Measurements from ENCODE around the gene POLR1G.

POLR1G gene

GRCh38 chr19:45414468-45414867 lies 8.0 kb downstream of the POLR1G start:
- FAIRE-seq (no peak), DNase-seq (ENCODE audit: insufficient read length, low spot score) (no peak)
- TF ChIP-seq CTCF (IDR thresholded peaks at IDR 0.05; ENCODE audit: insufficient read depth, missing control alignments) = no peak

DNA sequence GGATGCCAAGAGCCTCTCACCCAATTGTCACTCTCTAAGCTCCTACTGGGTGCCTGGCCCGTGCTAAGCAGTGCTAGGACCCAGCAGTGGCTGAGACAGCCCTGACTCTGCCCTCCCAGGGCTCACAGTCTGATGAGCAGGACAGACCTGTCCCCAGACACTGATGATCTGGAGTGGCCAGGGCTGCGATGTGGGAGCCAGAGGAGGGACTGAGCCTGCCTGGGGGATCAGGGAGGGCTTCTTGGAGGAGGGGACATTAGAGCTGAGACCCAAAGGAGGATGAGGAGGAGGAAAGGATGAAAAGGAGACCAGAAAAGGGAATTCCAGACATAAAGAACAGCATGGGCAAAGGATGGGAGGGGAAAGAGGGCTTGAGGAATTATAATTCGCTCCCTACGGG lies 10.7 kb downstream of the POLR1G start:
- FAIRE-seq = no peak

GRCh38 chr19:45418802-45419201 lies 12.4 kb downstream of the POLR1G start:
- no peak for FAIRE-seq
- DNase-seq (ENCODE audit: insufficient read length, low spot score) = no peak
- no peak for TF ChIP-seq CTCF (IDR thresholded peaks at IDR 0.05; ENCODE audit: insufficient read depth, missing control alignments)

More for the DNA sequence above, 10.7 kb downstream of the POLR1G start:
- TF ChIP-seq CTCF (IDR thresholded peaks at IDR 0.05; ENCODE audit: insufficient read depth, missing control alignments) = no peak
- no peak for DNase-seq (ENCODE audit: insufficient read length, low spot score)

- no peak for TF ChIP-seq CTCF (IDR thresholded peaks at IDR 0.05; ENCODE audit: insufficient read depth, missing control alignments)
- DNase-seq (ENCODE audit: insufficient read length, low spot score) (no peak), FAIRE-seq (no peak)
Measured at GRCh38 chr19:45419396-45419795, 13.0 kb downstream of the POLR1G start.

DNA sequence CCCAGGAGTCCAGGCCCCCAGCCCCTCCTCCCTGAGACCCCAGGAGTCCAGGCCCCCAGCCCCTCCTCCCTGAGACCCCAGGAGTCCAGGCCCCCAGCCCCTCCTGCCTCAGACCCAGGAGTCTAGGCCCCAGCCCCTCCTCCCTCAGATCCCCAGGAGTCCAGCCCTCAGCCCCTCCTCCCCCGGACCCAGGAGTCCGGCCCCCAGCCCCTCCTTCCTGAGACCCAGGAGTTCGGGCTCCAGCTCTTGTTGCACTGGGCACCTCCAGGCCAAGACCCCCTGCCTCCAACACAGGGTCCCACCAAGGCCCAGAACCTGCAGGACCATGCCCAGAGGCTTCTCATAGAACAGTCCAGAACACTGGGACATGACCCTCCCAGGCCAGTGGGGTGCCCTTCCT lies 13.5 kb downstream of the POLR1G start:
- FAIRE-seq (no peak), DNase-seq (ENCODE audit: insufficient read length, low spot score) (no peak)
- TF ChIP-seq CTCF (IDR thresholded peaks at IDR 0.05; ENCODE audit: insufficient read depth, missing control alignments) = no peak

DNA sequence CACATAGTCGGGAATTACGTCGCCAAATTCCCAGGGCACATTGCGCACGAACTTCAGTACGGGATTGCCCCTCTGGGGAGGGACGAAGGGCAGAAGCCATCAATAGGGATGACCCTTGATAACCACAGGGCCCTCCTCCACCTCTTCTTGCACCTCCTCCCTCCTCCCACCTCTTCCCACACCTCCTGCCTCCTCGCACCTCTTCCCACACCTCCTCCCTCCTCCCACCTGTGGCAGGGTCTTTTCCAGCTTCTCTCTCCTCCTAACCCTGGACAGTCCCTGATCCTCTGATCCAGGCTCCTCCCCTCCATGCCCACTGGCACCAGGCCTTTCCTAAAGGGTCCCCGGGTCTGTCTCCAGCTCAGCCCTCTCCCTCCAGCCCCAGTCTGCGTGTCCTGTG lies 13.9 kb downstream of the POLR1G start:
- no peak for TF ChIP-seq CTCF (IDR thresholded peaks at IDR 0.05; ENCODE audit: insufficient read depth, missing control alignments)
- DNase-seq (ENCODE audit: insufficient read length, low spot score) = no peak
- FAIRE-seq = no peak

DNA sequence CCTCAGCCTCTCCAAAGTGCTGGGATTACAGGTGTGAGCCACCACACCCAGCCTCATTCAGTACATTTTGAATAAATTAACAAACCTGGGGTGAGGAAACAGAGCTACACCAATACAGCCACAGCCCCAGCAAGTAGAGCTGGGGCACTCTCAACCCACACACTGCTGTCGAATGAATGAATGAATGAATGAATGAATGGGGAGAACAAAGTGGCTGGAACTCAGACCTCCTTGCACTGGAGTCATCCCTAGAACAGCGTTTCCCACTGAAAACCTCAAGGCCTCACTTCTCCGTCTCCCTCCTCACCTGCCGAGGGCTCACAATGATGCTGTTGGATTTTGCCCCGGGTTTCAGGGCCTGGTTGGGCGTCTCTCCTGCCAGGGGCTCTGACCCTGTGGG lies 14.4 kb downstream of the POLR1G start:
- TF ChIP-seq CTCF (IDR thresholded peaks at IDR 0.05; ENCODE audit: insufficient read depth, missing control alignments) = no peak
- no peak for DNase-seq (ENCODE audit: insufficient read length, low spot score)
- no peak for FAIRE-seq
